ENCODE data around the gene VSX1.

VSX1 gene

DNA sequence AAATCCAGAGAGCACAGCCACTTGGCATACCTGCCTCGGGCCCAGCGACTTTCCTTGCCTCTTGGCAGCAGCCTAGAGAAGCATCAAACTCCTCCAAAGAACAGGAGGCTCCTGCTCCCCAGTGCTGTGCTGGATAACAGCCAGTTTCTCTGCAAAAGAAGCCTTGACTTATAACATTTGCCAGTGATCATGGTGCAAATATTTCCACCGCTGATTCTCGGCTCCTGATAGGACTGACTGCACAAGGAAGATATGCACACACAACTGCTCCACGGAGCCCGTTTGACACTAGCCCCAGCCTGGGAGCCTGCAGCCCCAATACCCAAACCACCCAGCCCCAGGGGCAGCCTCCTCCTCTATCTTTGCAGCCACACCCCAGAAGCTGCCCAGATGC, 41.5 kb downstream of the VSX1 start:
- DNase-seq (ENCODE audit: low read depth, low spot score), result no peak

DNA sequence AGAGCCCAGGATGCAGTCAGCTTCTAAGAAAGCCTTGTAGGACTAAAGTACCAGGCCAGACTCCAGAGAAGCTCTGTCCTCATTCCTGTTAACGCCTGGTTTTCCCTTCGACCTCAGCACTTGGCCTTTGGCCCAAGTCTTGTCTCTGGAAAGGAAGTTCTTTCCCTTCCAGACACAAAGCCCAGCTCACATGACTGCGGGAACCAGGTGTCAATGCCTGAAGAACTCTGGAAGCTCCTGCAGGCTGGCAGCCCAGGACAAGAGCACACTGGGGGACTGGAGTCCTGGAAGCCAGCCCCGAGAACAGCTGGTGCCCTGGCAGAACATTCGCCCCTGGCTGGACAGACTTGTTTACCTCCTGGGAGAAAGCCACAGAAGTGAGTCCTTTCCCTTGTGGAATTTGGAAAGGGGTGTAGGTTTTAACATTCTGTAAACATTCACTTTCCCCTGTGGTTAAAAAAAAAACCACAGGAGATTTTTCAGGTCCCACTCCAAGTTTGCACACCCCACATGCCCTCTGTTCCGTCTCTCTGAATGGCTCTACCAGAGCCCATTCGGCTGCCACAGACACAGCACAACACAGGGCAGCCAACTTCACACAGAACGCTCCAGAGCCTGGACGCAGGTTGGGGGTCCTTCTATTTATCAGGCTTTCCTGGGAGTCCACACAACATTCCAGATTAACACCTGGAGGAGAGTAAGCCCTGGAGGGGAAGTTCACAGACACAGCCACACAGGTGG, 42.1 kb downstream of the VSX1 start:
- no peak for DNase-seq (ENCODE audit: low read depth, low spot score)

DNA sequence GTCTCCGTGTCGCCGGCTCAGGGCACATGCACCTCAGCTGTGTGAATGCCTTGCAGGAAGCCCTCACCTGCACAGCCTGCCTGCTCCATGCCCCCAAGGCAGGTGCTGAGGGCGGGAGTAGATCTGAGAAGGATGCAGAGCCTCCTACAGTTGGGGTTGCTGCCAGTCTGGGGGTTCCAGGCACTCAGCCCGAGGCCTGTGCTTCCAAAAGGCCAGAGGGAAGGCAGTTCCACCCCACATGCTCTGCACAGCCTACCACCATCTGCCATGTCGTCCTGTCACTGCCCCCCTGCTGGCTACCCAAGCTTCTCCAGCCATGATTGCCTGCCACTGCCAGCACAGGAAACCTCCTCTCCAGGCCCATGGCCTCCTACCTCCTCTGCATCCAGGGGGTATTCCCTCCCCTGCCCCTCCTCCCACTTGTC, 43.3 kb downstream of the VSX1 start:
- DNase-seq (ENCODE audit: low read depth, low spot score), result no peak

GRCh38 chr20:25038103-25038410, 43.9 kb downstream of the VSX1 start:
- DNase-seq (ENCODE audit: low read depth, low spot score), result no peak

DNA sequence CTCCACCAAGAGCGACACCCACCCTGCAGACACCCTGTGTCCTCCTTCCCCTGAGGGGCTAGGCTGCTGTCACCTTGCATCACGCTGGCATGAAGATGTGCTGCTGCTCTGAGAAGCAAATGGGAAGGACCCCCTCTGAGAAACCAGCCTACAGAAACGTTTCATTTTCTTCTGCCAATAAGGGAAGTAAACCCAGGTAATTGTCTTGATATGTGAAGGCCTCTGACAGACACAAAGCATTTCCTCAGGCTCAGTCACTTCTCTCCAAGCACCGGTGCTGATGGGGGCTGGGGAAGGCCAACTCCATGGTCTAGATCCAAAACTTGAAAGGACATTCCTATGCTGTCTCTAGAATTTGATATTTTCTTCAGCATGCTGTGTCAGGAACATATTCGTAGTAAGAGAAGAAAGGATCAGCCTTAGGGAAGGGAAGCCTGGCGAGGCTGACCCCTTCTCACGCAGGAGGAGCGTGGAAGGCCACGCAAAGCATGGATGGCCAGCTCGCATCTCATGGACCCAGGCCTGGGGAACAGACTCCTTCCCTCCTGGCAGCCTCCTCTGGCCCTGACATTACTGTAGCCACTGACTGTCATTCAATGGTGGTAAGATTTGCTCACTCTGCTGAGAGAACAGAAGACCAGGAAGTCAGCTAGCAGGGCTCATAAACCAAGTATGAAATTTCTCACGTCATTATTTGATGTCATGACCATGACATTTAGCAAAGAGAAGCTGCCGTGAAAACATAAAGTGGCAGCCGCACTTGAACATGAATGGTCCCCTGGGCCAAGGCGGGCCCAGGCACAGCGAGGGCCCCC, 44.4 kb downstream of the VSX1 start:
- no peak for DNase-seq (ENCODE audit: low read depth, low spot score)

DNA sequence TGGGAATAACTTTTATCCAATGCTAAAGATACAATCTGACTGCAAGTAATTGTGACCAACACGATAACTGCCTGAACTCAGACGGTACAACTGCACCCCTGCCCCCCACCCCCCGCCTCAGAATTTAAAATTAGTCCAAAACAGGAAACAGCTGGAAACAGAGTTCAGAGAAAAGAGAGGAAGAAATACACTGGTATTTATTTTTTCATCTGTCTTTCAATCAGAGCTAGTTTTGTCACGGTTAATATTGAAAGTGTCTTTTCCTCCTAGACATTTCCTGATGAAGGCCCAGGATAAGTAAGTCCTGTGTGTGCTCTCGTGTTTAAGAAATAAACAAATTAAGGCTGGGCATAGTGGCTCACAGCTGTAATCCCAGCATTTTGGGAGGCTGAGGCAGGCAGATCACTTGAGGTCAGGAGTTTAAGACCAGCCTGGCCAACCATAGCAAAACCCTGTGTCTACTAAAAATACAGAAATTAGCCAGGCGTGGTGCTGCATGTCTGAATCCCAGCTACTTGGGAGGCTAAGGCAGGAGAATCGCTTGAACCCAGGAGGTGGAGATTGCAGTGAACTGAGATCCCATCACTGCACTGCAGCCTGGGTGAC, 45.5 kb downstream of the VSX1 start:
- DNase-seq (ENCODE audit: low read depth, low spot score), result no peak

DNA sequence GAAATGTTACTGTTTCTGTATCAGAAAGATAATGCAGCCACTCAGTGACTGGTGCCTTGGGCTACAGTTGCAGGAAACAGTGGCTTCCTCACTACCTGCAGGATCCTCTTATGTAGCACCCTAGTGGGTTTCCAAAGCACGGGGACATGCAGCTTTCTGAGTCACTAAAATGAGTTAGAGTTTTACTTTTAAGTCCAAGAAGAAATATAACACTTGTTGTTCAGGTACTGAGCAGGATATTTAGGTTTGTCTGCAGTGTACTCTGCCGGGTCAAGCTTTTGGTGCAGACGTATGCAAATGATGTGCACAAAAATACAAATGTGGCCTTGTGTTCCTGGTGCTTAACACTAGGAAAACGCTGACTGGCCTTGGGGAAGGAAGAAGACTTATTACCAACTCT, 46.0 kb downstream of the VSX1 start:
- no peak for DNase-seq (ENCODE audit: low read depth, low spot score)

GRCh38 chr20:25033924-25034300, 48.0 kb downstream of the VSX1 start:
- DNase-seq (ENCODE audit: low read depth, low spot score), result no peak

- DNase-seq (ENCODE audit: low read depth, low spot score), result no peak
These were observed 48.5 kb downstream of the VSX1 start for GRCh38 chr20:25033265-25033923.

GRCh38 chr20:25032478-25033264, 49.3 kb downstream of the VSX1 start:
- DNase-seq (ENCODE audit: low read depth, low spot score), result no peak

DNA sequence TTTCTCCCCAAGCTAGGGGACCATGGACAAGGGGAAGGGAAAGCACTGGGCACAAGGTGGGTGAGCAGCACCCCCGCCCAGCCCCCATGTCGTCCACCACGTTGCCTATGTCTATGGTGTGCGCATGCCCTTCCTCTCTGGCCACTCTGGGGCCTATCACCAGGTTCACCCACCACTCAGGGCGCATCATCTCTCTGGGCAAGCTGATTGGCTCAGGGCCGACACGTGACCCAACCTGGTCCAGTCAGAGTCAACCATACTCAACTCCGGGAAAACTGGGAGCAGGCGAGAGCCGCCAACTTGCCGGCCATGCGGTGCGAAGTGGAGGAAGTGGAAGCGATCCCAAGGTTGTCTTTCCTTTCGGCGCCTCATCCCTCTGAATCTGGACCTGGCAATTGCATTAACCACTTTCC, 49.9 kb downstream of the VSX1 start:
- DNase-seq (ENCODE audit: low read depth, low spot score), result no peak

- no peak for DNase-seq (ENCODE audit: low read depth, low spot score)
These were observed 50.7 kb downstream of the VSX1 start for GRCh38 chr20:25031241-25031640.

- no peak for DNase-seq (ENCODE audit: low read depth, low spot score)
These were observed 51.2 kb downstream of the VSX1 start for GRCh38 chr20:25030649-25031207.

DNA sequence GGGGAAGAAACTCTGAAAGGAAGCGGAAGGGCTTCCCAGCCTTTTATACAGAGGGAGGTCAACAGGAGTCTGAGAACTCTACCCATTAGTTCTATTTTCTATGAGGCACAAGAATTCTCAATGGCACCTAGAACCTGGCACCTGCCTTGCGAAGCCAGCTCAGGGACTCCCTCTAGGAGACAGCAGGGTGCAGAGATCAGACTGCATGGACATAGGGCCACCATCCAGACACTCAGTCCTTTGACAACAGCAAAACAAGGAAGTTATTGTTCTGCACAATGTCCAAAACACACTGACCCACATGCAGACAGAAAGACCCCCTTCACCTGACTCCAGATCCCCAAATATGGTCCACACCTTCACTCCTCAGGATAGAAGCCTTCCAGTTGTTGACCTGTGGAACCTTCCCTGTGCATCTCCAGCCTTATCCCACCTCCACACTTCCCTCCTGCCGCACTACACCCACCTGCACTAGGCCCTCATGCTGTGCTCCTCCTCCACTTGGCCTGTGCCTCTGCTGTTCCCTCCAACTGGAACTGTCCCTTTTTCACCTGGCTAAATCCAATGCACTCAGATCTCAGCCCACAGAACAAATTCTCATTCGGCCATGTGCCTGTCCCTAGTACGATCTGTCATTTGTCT, 51.8 kb downstream of the VSX1 start:
- no peak for DNase-seq (ENCODE audit: low read depth, low spot score)

GRCh38 chr20:25025986-25026605, 55.8 kb downstream of the VSX1 start:
- DNase-seq (ENCODE audit: low read depth, low spot score), result no peak
